ENCODE measurements around the gene EBF3.

EBF3 gene

DNA sequence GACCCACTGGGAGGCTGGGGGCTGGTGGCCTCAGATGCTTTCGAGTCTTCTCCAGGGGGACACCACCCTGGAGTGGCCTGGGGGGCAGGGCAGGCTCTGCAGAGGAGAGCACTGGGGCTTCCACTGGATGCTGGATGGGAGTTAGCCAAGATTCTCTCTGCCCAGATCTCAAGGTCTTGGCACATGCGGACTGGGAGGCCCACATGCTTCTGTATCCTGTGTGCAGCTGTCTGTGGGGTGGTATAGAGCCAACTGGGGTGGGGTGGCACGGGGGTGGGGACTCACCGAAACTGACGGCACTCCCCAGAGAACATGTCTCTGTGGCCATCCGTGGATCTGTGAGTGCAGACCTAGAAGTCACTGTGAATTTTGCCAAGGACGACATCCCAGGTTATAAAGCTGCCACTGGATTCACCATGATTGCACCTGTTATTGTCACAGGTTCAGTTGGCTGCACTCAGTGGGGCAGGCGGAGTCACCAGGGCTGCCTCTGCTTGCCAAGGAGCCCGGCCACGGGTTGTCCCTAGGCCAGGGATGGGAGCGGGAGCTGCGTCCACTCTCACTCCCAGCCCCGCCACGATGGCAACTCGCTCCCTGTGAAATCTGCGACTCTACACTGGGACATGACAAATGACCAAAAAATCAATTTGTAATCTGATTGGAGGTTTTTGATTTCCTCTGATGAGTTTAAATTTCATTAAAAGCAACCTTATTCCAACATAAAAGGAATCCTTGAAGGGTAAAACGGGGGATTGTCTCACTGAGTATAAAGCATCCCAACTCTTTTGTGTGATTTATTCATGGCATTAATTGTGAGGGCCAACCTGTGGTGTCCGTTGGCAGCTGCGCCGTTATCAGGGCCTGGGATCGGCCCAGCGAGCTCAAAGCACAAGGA lies 131.3 kb downstream of the EBF3 start:
- DNase-seq = no peak

DNA sequence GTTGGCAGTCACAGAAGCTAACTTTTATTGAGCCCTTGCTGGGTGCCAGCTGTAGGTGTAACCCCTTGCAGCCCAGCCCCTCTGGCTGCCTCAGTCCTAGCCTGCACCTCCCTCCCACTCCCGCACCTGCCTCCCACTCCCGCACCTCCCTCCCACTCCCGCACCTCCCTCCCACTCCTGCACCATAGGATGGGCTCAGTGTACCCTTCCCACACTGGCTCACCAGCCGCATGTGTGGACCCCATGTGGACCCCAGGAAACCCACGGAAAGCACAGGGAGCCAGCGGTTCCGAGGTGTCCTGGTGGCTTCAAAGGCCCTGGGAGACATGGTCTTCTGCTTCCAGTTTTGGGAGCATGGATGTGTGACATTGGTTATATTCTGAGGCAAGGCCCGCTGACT lies 132.9 kb downstream of the EBF3 start:
- DNase-seq = no peak

DNA sequence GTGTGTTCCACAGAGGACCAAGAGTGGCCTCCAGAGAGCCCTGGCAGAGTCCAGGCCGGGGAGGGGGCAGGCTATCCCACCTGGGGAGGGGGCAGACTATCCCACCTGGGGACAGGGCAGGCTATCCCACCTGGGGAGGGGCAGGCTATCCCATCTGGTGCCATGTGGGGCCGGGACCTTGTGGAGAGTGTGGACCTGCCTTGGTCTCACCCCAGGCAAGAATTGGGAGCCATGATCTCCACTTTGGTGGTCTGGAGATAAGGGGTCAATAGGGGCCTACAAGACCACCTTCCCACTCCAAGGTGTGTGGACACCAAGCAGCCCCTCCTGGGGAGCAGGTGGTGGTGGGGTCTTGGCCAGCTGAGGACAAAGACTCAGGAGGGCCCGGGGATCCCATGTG lies 138.2 kb downstream of the EBF3 start:
- no peak for DNase-seq

DNA sequence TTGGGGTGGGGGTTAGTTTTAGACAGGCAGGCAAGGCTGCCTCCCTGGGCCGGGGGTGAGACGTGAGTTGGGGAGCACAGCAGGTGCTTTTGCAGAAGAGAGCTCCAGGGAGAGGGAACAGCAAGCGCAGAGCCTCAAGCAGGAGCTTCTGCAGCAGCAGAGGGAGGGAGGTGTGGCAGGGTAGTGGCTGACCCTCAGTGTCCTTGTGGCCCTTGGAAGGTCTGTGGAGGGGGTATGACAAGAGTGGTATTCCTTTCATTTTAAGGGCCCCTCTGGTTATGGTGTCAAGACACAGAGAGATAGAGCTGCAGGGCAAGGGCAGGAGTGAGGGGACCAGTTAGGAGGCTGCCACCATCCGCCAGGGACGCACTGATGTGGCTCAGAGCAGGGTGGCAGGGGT lies 138.9 kb downstream of the EBF3 start:
- DNase-seq = no peak

DNA sequence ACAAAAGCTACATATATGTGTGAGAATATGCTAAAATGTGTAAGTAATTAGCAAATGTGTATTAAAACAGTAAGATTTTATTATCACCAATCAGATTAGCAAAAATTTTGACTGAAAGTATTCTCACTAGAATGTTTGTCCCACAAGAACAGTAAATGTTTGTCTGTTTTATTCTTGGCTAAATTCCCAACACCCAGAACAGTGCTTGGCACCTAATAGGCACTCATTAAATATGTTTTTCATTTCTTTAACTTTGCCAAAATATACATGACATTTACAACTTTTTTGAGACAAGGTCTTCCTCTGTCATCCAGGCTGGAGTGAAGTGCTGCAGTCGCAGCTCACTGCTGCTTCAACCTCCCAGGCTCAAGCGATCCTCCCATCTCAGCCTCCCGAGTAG lies 143.6 kb downstream of the EBF3 start:
- DNase-seq = no peak

DNA sequence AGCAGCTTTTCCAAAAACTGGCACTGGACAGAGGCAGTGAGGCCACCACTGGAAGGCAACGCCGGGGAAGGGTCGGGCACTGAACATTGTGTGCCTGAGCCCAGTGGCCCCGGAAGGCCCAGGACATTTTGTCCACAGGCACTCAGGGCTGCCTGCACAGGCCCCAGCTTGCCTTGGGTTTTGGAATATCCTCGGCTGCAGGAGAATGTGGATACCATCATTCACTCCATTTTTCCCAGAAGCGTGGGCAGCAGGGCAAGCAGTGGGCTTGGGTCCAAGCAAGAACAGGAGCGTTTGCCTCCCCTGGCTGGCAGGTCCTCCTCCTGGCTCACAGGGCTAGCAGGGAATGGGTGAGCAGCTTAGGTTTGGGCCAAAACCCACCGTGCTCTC lies 147.4 kb downstream of the EBF3 start:
- no peak for DNase-seq

DNA sequence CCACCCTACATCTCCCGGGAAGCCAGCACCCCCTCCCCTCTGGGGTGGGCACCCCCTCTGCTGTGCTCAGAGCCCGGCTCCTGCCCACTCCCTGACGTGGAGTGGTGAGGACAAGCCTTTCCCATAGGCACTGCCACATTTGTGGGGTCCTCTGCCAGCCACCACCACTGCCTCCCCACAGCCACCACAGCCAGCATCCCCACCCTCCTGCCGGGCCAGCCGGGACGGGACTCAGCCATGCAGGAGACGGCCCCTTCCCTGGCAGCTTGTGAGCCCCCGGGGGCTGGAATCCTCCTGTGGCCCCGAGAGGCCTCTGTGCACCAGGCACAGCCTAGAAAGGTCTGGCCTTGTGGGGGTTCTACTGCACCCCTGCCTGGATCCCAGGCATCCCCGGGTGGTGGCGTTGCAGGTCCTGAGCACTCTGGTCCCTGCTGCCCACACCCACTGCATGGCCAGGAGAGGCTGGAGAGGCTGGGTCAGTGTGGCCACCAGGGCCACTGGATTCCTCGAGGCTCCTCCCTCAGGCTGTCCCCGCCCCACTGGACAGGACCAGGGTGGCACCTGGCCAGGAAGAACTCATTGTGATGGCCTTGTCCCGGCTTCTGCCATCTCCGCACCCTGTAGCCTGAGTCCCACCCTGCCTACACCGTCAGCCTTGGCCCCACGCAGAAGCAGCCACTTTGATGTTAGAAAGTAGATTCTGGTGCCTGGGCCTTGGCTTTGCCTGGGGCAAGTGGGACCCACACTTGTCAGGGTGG lies 148.0 kb downstream of the EBF3 start:
- DNase-seq = no peak

DNA sequence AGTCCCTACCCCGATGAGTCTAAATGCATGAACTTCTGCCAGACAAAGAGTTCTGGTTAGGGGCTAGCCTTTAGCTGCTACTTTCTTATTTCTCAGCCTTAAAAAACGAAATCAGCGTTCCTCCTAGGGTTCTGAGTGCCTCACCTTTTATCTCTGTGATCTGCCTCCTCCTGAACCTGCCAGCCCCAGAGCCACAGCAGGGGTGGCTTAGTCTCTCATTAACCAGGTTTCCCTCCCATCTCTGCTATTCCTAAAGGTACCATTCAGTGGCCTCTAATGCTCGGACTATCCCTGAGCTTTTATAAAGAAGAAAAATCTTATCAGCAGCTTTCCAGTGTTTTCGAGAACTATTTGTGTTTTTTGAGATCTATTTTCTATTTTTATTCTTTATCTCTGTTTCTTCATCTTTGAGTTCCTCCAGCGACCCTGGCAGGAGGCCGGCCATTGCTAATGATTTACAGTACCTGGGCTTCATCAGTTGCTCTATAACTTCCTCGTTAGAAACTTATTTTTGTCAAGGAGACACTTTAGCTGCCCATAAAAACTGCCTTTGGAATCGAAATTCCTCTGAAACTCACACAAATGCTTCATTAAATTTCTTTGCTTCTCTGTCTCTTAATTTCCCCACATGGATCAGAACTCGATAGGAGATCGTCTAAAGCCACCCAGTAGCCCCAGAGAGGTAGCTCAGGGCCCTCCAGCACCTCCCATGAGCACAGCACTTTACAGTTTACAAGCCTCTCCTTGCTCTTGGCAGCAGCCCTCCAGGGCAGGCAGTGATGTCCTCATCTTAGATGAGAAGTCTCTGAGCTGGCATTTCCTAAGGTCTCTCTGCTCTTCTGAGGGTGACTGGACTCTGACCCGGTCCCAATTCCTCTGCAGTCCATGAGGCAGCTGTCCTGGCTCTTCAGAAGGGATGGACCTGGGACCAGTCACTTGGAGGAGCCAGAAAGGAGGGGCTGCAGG lies 149.1 kb downstream of the EBF3 start:
- DNase-seq = no peak

DNA sequence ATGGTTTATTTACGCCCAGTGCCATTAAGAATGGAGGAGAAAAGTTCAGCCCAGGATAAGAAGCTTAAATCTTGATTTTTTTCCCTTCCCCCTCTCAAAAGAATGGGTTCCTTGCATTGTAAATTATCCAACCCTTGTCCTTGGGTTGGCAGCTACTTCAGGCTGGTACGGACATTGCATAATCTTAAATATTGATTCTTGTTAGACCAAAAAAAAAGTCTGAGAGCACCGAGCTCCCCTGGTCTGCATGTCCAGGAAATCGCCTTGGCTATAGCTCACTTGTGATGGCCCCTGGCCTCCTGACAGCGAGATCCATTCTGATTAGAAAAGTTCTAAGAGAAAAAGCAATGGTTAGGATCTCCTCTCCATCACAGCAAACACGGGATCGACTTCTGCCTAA lies 151.7 kb downstream of the EBF3 start:
- DNase-seq = no peak

DNA sequence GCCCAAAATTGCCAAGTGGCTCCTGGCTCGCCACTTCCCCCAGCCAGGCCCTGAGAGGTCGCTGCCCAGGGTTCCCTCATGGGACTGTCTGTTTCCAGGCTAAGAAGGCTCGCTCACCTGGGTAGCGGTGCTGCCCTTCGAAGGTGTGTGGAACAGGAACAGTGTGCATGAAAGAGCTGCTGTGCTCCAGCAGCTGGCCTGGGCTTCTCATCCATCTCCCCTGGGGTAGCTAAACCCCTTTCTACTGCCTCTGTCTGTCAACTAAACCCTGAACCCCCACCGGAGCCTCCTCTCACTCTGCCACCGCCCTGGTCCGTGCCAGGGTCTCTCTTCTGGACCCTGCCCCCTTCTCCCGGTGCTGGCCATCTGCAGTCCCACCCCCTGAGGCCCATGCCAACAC lies 152.9 kb downstream of the EBF3 start:
- no peak for DNase-seq

DNA sequence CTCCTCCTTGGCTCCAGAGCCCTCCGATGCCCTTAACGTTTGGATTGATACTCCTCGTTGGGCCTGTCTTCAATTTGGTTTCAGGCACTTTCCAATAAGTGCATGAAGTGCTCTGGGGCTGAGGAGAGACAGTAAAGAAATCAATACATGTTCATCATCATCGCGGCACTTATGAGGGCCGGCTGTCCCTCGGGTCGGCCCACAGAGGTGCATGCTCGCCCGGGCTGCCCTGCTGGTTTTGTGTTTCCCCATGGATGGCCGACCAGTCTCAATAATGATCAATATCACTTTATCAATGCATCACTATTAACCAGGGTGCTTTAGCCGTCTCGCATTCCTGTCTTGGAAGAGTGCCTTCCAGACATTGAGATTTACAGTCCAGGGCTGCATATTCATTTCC lies 154.2 kb downstream of the EBF3 start:
- no peak for DNase-seq

DNA sequence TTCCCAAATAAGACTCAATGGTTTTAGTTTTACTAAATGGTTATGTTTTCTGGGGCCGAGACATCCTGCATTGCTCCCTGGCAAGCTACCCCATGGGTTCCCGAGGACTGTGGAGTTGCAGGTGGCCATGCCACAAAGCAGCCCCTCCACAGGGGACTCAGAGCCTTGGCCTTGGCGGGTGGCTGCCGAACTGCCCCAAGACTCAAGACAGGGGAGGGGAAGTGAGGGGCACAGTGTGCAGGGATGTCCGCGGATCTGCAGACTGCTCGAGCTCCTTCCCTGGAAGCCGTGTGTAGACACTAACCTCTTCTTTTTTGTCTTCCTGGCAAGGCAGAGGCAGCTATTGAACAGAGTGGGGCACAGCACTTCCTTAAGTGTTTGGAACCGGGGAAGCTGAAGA lies 154.6 kb downstream of the EBF3 start:
- no peak for DNase-seq

DNA sequence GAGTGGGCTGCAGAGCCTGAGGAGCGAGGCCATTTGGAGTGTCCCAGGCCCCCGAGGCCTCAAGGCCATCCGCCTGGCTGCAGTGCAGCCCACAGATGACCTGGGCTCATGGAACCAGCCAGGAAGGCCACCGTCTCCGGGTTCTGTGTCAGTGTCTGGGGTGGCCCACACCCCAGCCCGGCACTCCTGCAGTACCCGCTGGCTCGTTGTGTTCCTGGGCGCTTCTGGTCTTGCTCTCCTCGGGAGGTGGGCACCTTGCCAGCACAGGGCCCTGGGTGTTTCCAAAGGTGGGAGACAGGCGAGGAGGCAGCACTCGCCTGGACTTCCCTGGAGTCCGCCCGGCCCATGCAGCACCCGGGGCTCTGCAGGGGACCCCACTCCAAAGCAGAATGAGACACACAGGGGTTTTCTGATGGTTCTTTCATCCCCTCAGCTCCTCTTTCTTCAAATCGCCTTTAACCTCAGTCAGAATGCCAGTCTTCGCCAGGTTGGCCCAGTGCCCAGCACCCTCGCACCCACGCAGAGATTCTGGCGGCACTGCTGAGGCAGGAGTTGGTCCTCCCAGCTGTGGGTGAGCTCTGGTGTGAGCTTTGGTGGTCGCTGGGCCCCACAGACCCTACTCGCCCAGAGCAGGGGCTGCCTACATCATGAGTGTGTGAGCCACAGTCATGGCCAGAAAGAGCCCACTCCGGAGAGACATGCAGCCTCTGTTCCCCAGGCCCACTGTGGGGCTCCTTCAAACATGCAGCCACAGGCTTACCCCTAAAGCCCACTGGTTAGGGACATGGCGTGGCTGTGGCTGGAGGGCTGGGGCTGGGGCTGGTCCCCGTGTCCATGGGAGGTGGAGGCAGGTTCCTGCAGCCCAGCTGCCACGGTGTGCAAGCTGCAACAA lies 155.7 kb downstream of the EBF3 start:
- no peak for DNase-seq

DNA sequence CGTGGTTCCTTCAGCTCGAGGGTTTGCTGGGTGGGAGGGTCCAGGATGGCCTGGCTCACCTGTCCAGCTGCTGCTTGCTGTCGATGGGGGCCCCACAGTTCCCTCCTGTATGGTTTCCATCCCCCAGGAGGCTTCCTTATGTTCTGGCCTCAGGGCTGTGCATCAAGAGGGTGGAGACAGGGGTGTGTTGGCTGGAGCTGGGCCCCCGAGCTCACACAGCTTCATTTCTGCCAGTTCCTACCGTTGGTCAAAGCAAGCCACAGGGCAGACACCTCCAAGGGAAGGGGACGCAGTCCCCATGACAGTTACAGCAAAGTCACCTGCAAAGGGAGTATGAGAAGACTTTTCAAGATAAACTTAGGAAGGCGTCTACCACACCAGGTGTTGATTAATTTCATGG lies 156.9 kb downstream of the EBF3 start:
- no peak for DNase-seq

DNA sequence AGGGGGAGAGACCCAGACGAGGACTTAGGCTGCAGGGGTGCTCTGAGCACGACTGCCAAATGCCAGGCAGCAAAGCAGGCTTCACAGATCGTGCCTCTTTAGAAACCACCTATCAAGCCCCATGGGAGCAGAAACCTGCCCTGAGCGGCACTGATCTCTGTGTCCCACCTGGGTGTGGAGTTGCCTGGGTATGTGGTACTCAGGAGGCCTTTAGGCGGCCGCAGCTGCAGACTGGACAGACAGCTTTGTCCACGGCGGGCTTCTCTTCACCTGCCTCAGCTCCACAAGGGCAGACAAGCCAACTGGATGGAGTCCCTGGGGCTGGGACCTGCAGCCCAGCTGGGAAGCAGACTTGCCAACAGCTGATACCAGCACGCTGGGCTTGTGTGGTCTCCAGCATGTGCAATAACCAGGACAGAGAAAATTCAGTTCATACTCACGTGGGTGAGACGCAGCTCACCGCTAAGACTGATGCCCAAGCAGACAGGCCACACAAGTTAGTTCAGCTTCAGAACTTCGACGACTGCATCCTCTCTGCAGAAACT lies 163.2 kb downstream of the EBF3 start:
- DNase-seq = no peak

DNA sequence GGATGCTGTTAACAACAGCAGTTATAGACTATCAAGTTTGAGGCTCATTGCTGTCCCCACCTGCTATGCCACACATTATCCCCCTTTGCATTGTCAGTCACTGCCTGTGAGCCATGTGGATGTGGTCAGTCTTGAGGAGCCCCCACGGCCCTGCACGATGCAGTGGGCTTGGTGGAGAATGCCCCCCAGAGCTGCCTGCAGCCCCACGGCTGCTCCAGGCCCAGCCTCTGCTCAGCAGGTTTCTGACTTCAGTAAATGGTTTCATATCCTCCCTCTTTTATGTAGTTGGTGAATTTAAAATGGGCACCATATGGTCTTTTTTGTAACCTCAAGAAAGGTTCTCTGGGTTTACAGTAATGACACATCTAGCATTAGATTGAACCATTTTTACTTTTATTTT lies 164.1 kb downstream of the EBF3 start:
- DNase-seq = no peak

DNA sequence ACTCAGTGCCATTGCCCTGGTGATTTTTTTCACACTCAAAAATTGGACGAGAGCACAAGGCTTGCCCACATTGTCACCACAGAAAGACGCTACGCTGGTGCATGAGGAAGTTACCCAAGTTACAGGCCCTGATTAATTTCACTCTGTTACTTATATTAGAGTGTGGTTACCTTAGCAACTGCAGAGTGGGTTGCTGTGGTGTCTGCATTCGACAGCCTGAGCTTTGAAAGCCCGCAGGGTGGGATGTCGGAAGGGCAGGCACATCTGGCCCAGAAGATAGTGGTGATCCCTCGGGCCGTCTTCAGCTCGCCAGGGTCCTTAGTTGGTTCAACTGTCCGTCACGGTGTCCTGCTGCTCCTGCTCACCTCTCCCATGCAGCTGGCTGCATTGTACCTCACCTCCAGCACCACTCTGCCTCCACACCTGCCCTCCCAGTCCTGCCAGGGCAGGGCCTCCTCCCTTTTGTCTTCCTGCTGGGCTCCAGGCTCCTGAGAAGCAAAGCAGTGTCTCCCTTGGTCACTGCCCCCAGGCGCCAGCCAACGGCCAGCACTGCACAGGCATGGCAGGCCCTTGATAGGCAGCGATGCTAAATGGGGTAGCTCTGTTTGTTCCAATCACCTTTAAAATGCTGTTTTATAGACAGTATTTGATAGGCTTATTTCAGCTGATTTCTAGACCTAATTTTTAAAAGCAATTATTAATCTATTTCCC lies 167.2 kb downstream of the EBF3 start:
- DNase-seq = no peak

DNA sequence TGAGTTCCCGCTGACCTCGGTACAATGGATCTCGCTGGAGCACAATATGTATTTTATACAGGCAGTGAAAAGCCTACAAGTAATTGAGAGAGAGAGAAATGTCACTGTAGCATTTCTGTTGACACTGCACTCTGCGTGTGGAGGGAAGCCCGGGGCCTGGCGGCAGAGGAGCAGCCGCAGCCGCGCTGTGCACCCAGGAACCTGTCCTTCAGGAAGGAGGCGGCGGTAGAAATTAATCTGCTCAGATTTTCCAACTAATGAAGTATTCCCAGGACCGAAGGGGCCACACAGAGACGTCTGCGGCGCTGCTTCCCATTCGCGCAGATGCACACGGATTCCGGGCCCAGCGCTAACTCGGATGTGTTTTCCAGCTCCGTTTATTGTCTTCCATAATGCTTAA lies 170.1 kb downstream of the EBF3 start:
- no peak for DNase-seq

DNA sequence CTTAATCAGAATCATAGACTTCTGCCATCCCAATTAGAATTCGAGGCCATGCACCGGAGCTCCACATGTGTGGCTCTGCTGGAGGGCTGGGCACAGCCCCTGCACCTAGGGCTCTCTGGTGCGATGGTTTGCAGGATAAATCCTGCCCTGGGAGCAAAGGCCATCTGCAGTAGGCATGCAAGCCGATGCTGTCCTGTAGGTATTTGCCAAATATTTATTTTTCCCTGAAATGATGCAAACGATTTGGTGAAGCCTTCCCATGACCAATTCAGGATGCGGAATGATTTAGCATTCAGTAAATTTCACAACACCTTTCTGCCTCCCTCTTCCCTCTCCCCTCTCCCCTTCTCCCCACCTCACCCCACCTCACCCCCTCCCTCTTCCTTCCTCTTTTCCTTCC lies 170.6 kb downstream of the EBF3 start:
- no peak for DNase-seq

DNA sequence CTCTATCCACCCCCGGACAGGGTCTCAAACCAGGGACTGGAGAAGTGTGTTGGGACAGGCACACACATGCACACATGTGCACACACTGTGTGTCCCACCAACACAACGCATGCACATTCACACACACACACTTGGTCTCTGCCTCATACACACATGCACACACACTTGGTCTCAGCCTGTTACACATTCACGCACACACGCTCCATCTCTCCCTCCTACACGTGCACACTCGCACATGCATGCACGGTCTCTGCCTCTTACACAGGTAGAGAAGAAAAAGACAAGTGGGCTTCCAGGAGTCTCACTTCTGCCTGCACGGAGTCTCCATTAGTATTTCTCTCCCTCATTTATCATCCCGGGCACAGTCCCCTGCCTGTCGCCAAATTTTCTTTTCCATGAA lies 171.2 kb downstream of the EBF3 start:
- no peak for DNase-seq

DNA sequence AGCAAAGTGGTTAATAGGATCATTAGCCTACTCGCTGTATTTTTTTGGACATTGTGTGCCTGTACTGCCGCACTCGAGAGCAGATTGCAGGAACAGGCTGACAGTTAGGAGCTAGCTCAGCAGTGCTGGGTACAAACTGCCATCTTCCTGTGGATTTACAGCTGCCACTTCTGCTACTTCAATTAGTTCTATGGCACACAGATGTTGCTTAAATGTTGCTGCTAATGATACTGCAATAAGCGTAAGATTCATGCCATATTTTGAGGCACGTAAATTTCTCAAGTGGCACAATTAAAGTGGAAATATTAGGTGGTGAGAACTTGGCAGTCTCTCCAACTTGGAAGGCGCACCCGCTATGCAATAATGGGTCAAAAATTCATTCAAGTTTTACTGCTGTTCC lies 171.9 kb downstream of the EBF3 start:
- no peak for DNase-seq
